ENCODE measurements around the gene IRX6. TPM values are rescaled to one million over a fixed set of nuclear protein-coding genes. Genes with fewer than 3 reads are reported as not detected.
A peak's percentile ranks its signal among the peaks of the same experiment; 100 is the strongest.

Gene IRX6
- polyA plus RNA-seq, 3 donors: not detected

GRCh38 chr16:55324285-55325079 is 479 bp downstream of the IRX6 start:
- Histone ChIP-seq H3K4me1 (ENCODE audit: control insufficient read depth in 1 of 2, insufficient read depth in 2 of 2, low read length in 2 of 2) (no peaks in the 10 kb centered on the region), H3K79me2 (ENCODE audit: insufficient read depth, low read length) (no peaks in the 10 kb centered on the region), H3K4me3 (replicated peaks in 1 of 3; ENCODE audit: low read depth in 2 of 3, low read length in 3 of 3) (no peak overlapping the region), H3K27me3 (ENCODE audit: control insufficient read depth in 2 of 2, insufficient read depth in 2 of 2, low read length in 2 of 2) (peaks cover 35 to 76% of the 10 kb centered on the region in 2 donors), H2AFZ (ENCODE audit: insufficient read depth, low read depth, low read length, poor library complexity, severe bottlenecking) (no peak overlapping the region), H3K36me3 (replicated peaks in 1 of 2; ENCODE audit: control insufficient read depth in 1 of 2, insufficient read depth in 2 of 2, low read length in 2 of 2) (no peaks in the 10 kb centered on the region), H3K9ac (ENCODE audit: insufficient read depth, low read length, poor library complexity, severe bottlenecking) (no peak overlapping the region), H3K9me3 (replicated peaks in 1 of 2; ENCODE audit: control insufficient read depth in 1 of 2, insufficient read depth in 1 of 2, low read length in 2 of 2) (peaks cover 0 to 10% of the 10 kb centered on the region in 2 donors), H3K4me2 (replicated peaks; ENCODE audit: extremely low read depth, low read length, poor library complexity, severe bottlenecking) (no peak overlapping the region), H4K20me1 (ENCODE audit: insufficient read depth, low read length) (no peaks in the 10 kb centered on the region), H3K27ac (ENCODE audit: low read depth in 1 of 2, low read length in 2 of 2) (no peak overlapping the region)
- Mint-ChIP-seq H3K27ac (no peak overlapping the region), H3K4me1 (no peaks in the 10 kb centered on the region), H3K9me3 (peaks cover 0 to 4% (median 0%) of the 10 kb centered on the region in 7 donors), H3K4me3 (peak overlapping the region in 1 of 2 donors; percentile 77), H3K27me3 (ENCODE audit: low read depth in 3 of 3) (peaks cover 63 to 88% (median 69%) of the 10 kb centered on the region in 3 donors), H3K36me3 (no peaks in the 10 kb centered on the region)
- TF ChIP-seq, protein P1, sequence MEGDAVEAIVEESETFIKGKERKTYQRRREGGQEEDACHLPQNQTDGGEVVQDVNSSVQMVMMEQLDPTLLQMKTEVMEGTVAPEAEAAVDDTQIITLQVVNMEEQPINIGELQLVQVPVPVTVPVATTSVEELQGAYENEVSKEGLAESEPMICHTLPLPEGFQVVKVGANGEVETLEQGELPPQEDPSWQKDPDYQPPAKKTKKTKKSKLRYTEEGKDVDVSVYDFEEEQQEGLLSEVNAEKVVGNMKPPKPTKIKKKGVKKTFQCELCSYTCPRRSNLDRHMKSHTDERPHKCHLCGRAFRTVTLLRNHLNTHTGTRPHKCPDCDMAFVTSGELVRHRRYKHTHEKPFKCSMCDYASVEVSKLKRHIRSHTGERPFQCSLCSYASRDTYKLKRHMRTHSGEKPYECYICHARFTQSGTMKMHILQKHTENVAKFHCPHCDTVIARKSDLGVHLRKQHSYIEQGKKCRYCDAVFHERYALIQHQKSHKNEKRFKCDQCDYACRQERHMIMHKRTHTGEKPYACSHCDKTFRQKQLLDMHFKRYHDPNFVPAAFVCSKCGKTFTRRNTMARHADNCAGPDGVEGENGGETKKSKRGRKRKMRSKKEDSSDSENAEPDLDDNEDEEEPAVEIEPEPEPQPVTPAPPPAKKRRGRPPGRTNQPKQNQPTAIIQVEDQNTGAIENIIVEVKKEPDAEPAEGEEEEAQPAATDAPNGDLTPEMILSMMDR (IDR thresholded peaks at IDR 0.05): no peak
- intact Hi-C loops (cut with micrococcal nuclease): no loop called here
- WGBS (ENCODE audit: insufficient coverage): 1% methylated on average over 62 of the region's 70 CpGs
- no peak for DNase-seq

GRCh38 chr16:55325080-55325447 is 1.1 kb downstream of the IRX6 start:
- no peak for DNase-seq
- Histone ChIP-seq H3K27ac (ENCODE audit: low read depth in 1 of 2, low read length in 2 of 2) (no peak overlapping the region), H3K27me3 (ENCODE audit: control insufficient read depth in 2 of 2, insufficient read depth in 2 of 2, low read length in 2 of 2) (peaks cover 41 to 80% of the 10 kb centered on the region in 2 donors), H4K20me1 (ENCODE audit: insufficient read depth, low read length) (no peaks in the 10 kb centered on the region), H3K79me2 (ENCODE audit: insufficient read depth, low read length) (no peaks in the 10 kb centered on the region), H3K9ac (ENCODE audit: insufficient read depth, low read length, poor library complexity, severe bottlenecking) (no peak overlapping the region), H3K9me3 (replicated peaks in 1 of 2; ENCODE audit: control insufficient read depth in 1 of 2, insufficient read depth in 1 of 2, low read length in 2 of 2) (peaks cover 0 to 15% of the 10 kb centered on the region in 2 donors), H3K36me3 (replicated peaks in 1 of 2; ENCODE audit: control insufficient read depth in 1 of 2, insufficient read depth in 2 of 2, low read length in 2 of 2) (no peaks in the 10 kb centered on the region), H3K4me2 (replicated peaks; ENCODE audit: extremely low read depth, low read length, poor library complexity, severe bottlenecking) (no peak overlapping the region), H3K4me3 (replicated peaks in 1 of 3; ENCODE audit: low read depth in 2 of 3, low read length in 3 of 3) (no peak overlapping the region), H2AFZ (ENCODE audit: insufficient read depth, low read depth, low read length, poor library complexity, severe bottlenecking) (no peak overlapping the region), H3K4me1 (ENCODE audit: control insufficient read depth in 1 of 2, insufficient read depth in 2 of 2, low read length in 2 of 2) (no peaks in the 10 kb centered on the region)
- peaks cover 69 to 89% (median 74%) of the 10 kb centered on the region in 3 donors for H3K27me3 Mint-ChIP-seq (ENCODE audit: low read depth in 3 of 3)
- peak overlapping the region in 1 of 2 donors; percentile 65 for H3K4me3 Mint-ChIP-seq
- H3K9me3 Mint-ChIP-seq: peaks cover 0 to 4% (median 0%) of the 10 kb centered on the region in 7 donors
- WGBS (ENCODE audit: insufficient coverage): 0% methylated on average over 2 of the region's 13 CpGs
- no peaks in the 10 kb centered on the region for H3K4me1 Mint-ChIP-seq
- H3K27ac Mint-ChIP-seq: no peak overlapping the region
- H3K36me3 Mint-ChIP-seq: no peaks in the 10 kb centered on the region
- intact Hi-C loops (cut with micrococcal nuclease): no loop called here
- TF ChIP-seq, protein P1 (IDR thresholded peaks at IDR 0.05): no peak
